Activated CD8-positive, alpha-beta memory T cell treated with anti-CD3 and anti-CD28 coated beads for 4 hours (primary cell): ENCODE measurements around the gene PLCB4.
"Not testable (repeated sequence)": the region's sequence is repeated elsewhere in the genome, so short reads cannot be mapped to it uniquely, and the experiment has no call there.

ENCODE experiments used
- DNase-seq, 2 donors: peaks; one replicate each; pipeline ENCODE4 v3.0.0-alpha.2; 2020; ENCODE audit warnings: low read depth in 2 of 2

Gene PLCB4

GRCh38 chr20:9068841-9069663 lies at the start of gene PLCB4:
PLCB4 (plus strand) TSS chr20:9069087; CDS start chr20:9307815, 238,728 bp downstream.
- DNase-seq, result no peak

DNA sequence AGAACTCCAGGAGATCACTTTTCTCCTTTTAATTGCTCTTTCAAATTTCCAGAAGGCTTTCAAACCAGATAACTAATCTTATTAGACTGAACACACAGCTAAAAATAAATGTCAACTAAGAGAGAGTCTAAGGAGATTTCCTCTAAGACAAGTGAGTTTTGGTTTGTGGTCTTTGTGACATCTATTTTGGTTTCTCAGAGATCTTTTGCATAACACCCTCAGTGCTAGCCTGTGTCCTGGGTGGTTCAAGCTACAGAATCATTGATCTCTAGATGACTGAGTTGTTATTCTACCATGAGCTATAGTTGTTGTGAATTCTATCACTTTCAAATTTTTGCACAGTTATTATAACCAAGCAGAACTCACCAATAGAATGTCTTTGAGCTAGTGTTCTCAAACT lies 49.1 kb upstream of the PLCB4 start:
- DNase-seq, result no peak

GRCh38 chr20:9021216-9021615 lies 47.7 kb upstream of the PLCB4 start:
- no peak for DNase-seq

GRCh38 chr20:9021699-9022098 lies 47.2 kb upstream of the PLCB4 start:
- DNase-seq, result no peak

DNA sequence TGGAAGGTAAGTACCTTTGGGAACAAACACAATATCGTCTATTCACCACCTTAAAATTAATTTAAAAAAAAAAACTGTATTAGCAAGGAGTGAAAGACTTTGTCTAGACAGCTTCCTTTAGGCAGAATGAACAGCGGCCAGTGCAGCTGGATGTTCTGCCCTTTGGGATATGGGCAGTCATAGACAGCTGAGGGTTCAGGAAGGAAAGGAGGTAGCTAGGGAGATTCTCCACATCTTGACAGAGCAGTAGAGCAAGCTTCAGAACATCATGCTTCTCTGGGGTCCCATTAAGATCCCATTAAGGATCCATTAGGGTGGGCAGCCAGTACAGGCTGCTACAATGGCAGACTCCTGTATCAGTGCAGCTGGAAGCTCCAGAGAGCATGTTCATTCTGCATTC lies 46.5 kb upstream of the PLCB4 start:
- no peak for DNase-seq

- DNase-seq, result no peak
Measured at GRCh38 chr20:9024606-9025005, 44.3 kb upstream of the PLCB4 start.

- DNase-seq, result no peak
Measured at GRCh38 chr20:9025011-9025410, 43.9 kb upstream of the PLCB4 start.

DNA sequence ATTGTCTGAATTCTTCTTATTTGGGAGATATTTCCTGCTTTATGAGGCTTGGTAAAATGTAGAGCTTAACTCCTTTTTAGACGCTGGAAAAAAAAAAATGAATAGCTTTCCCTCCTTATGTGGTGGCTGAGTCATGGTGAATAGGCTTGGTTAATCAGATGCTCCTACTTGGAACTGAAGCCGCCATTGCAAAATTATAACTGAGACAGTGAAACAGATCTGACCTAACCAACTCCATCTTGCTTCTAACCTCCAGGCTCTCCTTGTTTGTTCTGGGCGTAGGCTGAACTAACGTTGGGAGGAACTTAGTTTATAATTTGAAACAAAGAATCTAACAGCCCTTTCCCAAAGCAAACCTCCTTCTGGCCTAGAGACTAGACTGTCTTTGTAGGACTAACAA lies 43.2 kb upstream of the PLCB4 start:
- DNase-seq, result no peak

DNA sequence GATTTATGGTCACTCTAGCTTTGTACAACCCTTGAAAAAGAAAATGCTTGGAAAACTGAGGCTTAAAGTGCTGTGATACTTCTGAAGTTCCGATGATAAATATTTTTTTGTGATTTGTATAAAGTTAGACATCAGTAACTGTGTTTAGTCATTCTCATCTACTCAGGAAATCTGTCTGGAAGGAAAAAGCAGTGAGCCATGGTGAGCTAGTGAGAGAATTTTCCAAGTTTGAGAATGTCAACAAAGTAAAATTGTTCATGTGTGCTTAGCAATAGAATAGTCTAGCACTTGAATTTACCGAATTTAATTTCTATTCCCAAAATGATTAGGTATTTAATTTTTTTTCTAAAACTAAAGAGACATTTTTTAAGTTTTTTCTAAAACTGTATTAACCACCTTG lies 41.3 kb upstream of the PLCB4 start:
- no peak for DNase-seq

- DNase-seq, result no peak
Measured at GRCh38 chr20:9028419-9028818, 40.5 kb upstream of the PLCB4 start.

DNA sequence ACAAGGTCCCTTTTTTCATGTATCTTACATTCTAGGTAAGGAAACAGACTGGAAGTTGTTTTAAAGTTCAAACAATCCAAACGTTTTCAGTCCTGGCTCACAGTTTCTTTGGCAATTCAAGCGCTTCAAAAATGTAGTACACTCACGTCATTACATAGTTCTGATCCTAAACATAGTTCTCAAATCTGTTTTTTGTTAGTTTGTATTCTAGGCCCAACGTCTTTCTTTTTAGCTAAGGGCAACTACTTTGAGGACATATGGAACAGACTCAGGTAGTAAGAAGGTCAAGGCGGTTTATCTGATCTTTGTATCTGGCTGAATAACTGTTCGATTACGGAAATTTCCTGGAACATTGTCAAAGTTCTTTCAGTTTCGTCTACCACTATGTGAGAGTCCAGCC lies 36.9 kb upstream of the PLCB4 start:
- DNase-seq, result no peak

- DNase-seq, result no peak
Measured at GRCh38 chr20:9032758-9033157, 36.1 kb upstream of the PLCB4 start.

- no peak for DNase-seq
Measured at GRCh38 chr20:9035126-9035525, 33.8 kb upstream of the PLCB4 start.

DNA sequence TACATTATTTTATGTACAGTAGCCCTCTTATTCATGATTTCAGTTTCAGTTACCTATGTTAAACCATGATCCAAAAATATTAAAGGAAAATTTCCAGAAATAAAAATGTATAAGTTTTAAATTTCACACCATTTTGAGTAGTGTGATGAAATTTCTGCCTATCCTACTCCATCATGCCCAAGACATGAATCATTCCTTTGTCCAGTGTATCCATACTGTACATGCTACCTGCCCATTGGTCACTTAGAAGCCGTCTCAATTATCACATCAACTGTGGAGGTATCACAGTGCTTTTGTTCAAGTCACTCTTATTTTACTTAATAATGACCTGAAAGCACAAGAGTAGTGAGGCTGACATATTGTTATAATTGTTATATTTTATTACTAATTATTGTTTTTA lies 32.3 kb upstream of the PLCB4 start:
- DNase-seq, result no peak

DNA sequence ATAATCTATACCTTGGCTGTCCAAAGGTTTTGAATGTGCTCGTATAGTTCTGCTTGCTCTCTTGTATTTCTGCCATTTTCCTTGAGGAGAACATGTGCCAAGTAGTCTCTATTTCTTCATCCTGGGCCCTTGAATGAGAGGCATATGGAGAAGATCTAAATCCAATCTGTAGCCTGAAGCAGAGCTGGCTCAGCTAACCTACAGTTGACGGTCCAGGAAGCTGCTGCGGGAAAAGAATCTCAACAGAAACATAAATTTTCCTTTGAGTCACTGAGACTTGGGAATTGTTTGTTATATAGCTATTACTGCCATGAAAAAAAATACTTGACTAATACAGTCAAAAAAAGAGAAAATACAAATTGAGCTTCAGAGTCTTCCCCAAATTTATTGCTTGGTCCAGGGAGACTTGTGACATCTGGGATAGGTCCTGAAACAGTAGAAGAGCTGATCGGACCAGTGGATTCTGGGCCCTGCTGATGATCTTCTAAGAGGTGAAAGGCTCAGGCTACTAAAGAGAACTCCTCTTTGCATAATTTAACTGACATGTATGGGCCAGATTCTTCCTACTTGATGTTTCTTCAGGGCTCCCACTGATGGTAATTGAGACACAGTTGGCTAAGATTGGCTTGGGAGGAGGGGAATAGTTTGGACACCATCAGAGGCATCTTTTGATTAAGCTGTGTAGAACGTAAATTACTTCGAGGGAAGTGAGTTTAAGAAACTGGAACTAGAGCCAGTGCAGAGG lies 29.9 kb upstream of the PLCB4 start:
- no peak for DNase-seq

DNA sequence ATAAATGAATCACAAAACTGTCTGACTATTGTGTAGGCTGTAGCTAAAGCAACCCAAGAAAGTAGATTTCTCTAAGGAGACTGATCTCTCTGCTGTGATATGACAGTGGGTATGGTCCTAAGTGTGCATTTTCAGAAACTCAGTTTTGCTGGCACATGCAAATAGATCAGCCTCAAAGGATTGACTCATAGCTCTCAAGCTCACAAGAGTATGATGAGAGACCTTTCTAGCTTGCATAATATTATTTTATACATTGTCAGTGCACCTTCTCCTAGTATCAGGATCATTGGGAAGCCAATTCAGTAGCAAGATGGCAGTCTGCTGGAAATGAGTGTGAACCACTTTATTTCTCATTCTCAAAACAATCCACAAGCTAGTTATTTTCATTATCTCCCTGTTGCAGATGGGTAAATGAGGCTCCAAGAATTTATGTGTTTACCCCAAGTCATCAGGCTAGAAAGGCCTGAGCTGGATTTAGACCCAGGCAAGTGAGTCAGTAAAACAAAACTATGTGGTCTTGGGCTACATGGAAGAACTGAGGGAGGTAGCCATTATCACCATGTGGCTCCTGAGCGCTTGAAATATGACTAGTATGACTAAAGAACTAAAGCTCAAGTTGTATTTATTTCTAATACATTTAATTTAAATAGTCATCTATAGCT lies 27.9 kb upstream of the PLCB4 start:
- DNase-seq, result no peak

GRCh38 chr20:9043364-9043763 lies 25.5 kb upstream of the PLCB4 start:
- DNase-seq, result no peak

- not testable (repeated sequence) for DNase-seq
Measured at GRCh38 chr20:9047928-9048327, 21.0 kb upstream of the PLCB4 start.

GRCh38 chr20:9051508-9051907 lies 17.4 kb upstream of the PLCB4 start:
- no peak for DNase-seq

GRCh38 chr20:9052136-9052535 lies 16.8 kb upstream of the PLCB4 start:
- DNase-seq, result no peak

DNA sequence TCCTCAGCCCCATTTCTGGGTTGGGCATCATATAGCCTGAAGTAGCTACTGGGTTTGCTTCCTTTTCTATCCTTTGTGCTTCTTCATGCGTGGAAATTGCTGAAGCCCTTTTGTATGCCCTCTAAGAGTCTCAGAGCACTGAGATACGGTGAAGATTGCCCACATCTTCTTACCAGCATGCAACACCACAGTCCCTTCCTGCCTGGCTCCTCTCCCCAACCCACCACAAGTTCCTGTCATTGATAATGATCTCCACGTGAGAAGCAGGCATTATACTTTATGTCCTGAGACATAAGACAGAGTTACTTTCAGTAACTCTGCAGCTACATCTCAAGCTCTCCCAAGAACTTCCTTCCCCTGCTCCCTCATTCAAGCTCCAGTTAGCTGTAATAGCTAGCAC lies 15.8 kb upstream of the PLCB4 start:
- no peak for DNase-seq

- no peak for DNase-seq
Measured at GRCh38 chr20:9054176-9054575, 14.7 kb upstream of the PLCB4 start.

DNA sequence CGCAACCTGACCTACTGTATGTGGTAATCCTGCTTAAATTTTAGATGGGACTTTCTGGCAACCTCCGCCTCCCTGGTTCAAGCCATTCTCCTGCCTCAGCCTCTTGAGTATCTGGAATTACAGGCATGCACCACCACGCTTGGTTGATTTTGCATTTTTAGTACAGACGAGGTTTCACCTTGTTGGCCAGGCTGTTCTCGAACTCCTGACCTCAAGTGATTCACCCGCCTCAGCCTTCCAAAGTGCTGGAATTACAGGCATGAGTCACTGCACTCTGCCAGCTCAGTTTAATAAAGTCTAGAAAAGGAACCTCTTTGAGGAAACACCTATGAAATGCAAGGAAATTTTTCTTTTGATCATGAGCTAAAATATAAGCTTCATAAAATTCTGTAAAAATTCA lies 9.0 kb upstream of the PLCB4 start:
- DNase-seq, result no peak
